NCI-H1092 treated with DMSO at 0.1 percent for 48 hours (cell line): ENCODE measurements around the gene ZNF135.

Source experiments
- DNase-seq: peaks from one replicate; lab custom pipeline; 2025; lab: John Stamatoyannopoulos, UW

Gene ZNF135

GRCh38 chr19:58095328-58095727 is 36.2 kb downstream of the ZNF135 start:
- DNase-seq, result no peak

- no peak for DNase-seq
Observed at GRCh38 chr19:58096884-58097283, 37.8 kb downstream of the ZNF135 start.

GRCh38 chr19:58097349-58097748 is 38.3 kb downstream of the ZNF135 start:
- no peak for DNase-seq

GRCh38 chr19:58097781-58098681 is 38.9 kb downstream of the ZNF135 start, which contains the start of gene ZSCAN18:
Gene ZSCAN18, minus strand, starts transcription at chr19:58098231. Its CDS starts 7,964 bp downstream, at chr19:58090267.
- DNase-seq, result peak; percentile 87

- no peak for DNase-seq
Observed at GRCh38 chr19:58098682-58098998, 39.6 kb downstream of the ZNF135 start.

- DNase-seq, result no peak
Observed at GRCh38 chr19:58107778-58108545, 48.9 kb downstream of the ZNF135 start.

- DNase-seq, result no peak
Observed at GRCh38 chr19:58108546-58108817, 49.4 kb downstream of the ZNF135 start.

GRCh38 chr19:58117841-58118575 is 58.9 kb downstream of the ZNF135 start:
- no peak for DNase-seq

- DNase-seq, result no peak
Observed at GRCh38 chr19:58118979-58119733, 60.1 kb downstream of the ZNF135 start.
